ENCODE results near the gene PAF1. TPM values are rescaled to one million over a fixed set of nuclear protein-coding genes. Genes with fewer than 3 reads are reported as not detected.
A peak's percentile ranks its signal among the peaks of the same experiment; 100 is the strongest.

The PAF1 gene
- total and polyA plus RNA-seq, 4 donors, result 13.7 to 29.4 (median 18.9) TPM

- Histone ChIP-seq H3K27me3 (ENCODE audit: control insufficient read depth in 4 of 4, insufficient read depth in 4 of 4, low read length in 3 of 4) (no peaks in the 10 kb centered on the region), H3K36me3 (ENCODE audit: control insufficient read depth in 4 of 4, insufficient read depth in 3 of 4, low read depth in 1 of 4, low read length in 3 of 4) (peaks cover 15 to 24% (median 17%) of the 10 kb centered on the region in 4 donors), H3K4me1 (ENCODE audit: control insufficient read depth in 4 of 4, insufficient read depth in 4 of 4, low read length in 3 of 4) (peaks cover 4 to 27% (median 17%) of the 10 kb centered on the region in 4 donors), H3K4me3 (ENCODE audit: low read depth in 1 of 3, low read length in 3 of 3) (no peak overlapping the region), H3K9me3 (ENCODE audit: control insufficient read depth in 4 of 4, low read length in 3 of 4) (no peaks in the 10 kb centered on the region), H3K9ac (ENCODE audit: low read depth in 1 of 2, low read length in 2 of 2) (no peak overlapping the region), H3K27ac (ENCODE audit: low read depth in 1 of 2, low read length in 2 of 2) (no peak overlapping the region)
- 96% methylated on average over 8 of the region's 8 CpGs for WGBS
- TF ChIP-seq ZBTB33 (IDR thresholded peaks at IDR 0.05), result no peak
- no peak for TF ChIP-seq CTCF (IDR thresholded peaks at IDR 0.05; ENCODE audit: low read depth, low read length, missing input control)
- no peak for TF ChIP-seq HNF4A (conservative IDR thresholded peaks at IDR 0.05)
- TF ChIP-seq REST (IDR thresholded peaks at IDR 0.05), result no peak
- no peak for TF ChIP-seq EGR1 (IDR thresholded peaks at IDR 0.05; ENCODE audit: low read depth in 2 of 2)
- no peak for TF ChIP-seq ATF3 (IDR thresholded peaks at IDR 0.05)
- no peak for TF ChIP-seq JUND (IDR thresholded peaks at IDR 0.05)
- TF ChIP-seq RAD21 (IDR thresholded peaks at IDR 0.05), result no peak
- TF ChIP-seq MAX (IDR thresholded peaks at IDR 0.05), result no peak
- TF ChIP-seq TAF1 (conservative IDR thresholded peaks at IDR 0.05), result no peak
- no peak for DNase-seq (ENCODE audit: low spot score)
Observed at GRCh38 chr19:39432677-39433025, 41.7 kb upstream of the PAF1 start.

GRCh38 chr19:39430675-39431593 is 40.0 kb upstream of the PAF1 start:
- peak overlapping the region; percentile 49 to 75 for H3K27ac ChIP-seq (ENCODE audit: low read depth in 1 of 2, low read length in 2 of 2)
- H3K36me3 ChIP-seq (ENCODE audit: control insufficient read depth in 4 of 4, insufficient read depth in 3 of 4, low read depth in 1 of 4, low read length in 3 of 4), result peaks cover 15 to 24% (median 17%) of the 10 kb centered on the region in 4 donors
- no peaks in the 10 kb centered on the region for H3K9me3 ChIP-seq (ENCODE audit: control insufficient read depth in 4 of 4, low read length in 3 of 4)
- no peak overlapping the region for H3K4me3 ChIP-seq (ENCODE audit: low read depth in 1 of 3, low read length in 3 of 3)
- WGBS, result 75% methylated on average over 25 of the region's 25 CpGs
- H3K4me1 ChIP-seq (ENCODE audit: control insufficient read depth in 4 of 4, insufficient read depth in 4 of 4, low read length in 3 of 4), result peaks cover 2 to 19% (median 14%) of the 10 kb centered on the region in 4 donors
- no peak for DNase-seq (ENCODE audit: low spot score)
- H3K9ac ChIP-seq (ENCODE audit: low read depth in 1 of 2, low read length in 2 of 2), result no peak overlapping the region
- no peaks in the 10 kb centered on the region for H3K27me3 ChIP-seq (ENCODE audit: control insufficient read depth in 4 of 4, insufficient read depth in 4 of 4, low read length in 3 of 4)
- peak; percentile 21 for TF ChIP-seq SP1 (IDR thresholded peaks at IDR 0.05)
- TF ChIP-seq ZBTB33 (IDR thresholded peaks at IDR 0.05), result no peak
- peak; percentile 50 to 57 for TF ChIP-seq JUND (IDR thresholded peaks at IDR 0.05)
- no peak for TF ChIP-seq TAF1 (conservative IDR thresholded peaks at IDR 0.05)

Measured in liver (tissue), 9 donors.